Testis (tissue), 3 donors: ENCODE measurements around the gene COG1. TPM values are rescaled to one million over a fixed set of nuclear protein-coding genes. Genes with fewer than 3 reads are reported as not detected.

Experiments used
- DNase-seq: peaks from one replicate; pipeline ENCODE4 v3.0.0-alpha.2; 2019
- H3K27ac ChIP-seq, 2 donors: fragments of 200-600 bp; sonication (generic); one replicate each; pipeline ENCODE4 v1.5.1; 2019
- H3K27me3 ChIP-seq: fragments of 200-600 bp; sonication (generic); one replicate; pipeline ENCODE4 v1.5.1; 2019
- H3K36me3 ChIP-seq: fragments of 200-600 bp; sonication (generic); one replicate; pipeline ENCODE4 v1.5.1; 2017; ENCODE audit warnings: low read depth; ENCODE audit errors: missing control alignments
- H3K4me1 ChIP-seq: fragments of 200-600 bp; sonication (generic); one replicate; pipeline ENCODE4 v1.5.1; 2019
- H3K4me3 ChIP-seq, 2 donors: fragments of 200-600 bp; sonication (generic); one replicate each; pipeline ENCODE4 v1.5.1; 2017 to 2019
- H3K9me3 ChIP-seq: fragments of 200-600 bp; sonication (generic); one replicate; pipeline ENCODE4 v1.5.1; 2017
- POLR2A ChIP-seq: fragments of 450-650 bp; IDR thresholded peaks from one replicate; pipeline ENCODE4 v1.6.1; 2017; ENCODE audit warnings: antibody characterized with exemption, mild to moderate bottlenecking, moderate library complexity
- WGBS, 2 donors: methylation state at CpG; one replicate each; pipeline ENCODE4 v1.1.5; 2018; 5-methylcytosine and 5-hydroxymethylcytosine counted together
- intact Hi-C: fragments of 100-400 bp; cut with DNase I; formaldehyde crosslinking; loops from one replicate; pipeline ENCODE4 v1.15.1; 2023; ENCODE audit warnings: low total_unique reads
- polyA plus RNA-seq: library from polyadenylated mRNA; stranded (reverse); fragments of 350-450 nt; fragmentation: Illumina TruSeq; extraction: RNeasy Lipid Tissue Mini Kit (QIAGEN cat#74804); gene quantifications from one replicate; pipeline ENCODE4 v1.2.3, GENCODE V29; 2014; ENCODE audit warnings: low read depth, low replicate concordance; ENCODE audit not compliant: insufficient read depth
- total RNA-seq, 2 donors: library from RNA; depleted of rRNA; stranded (reverse); fragments of >200 nt; gene quantifications; one replicate each; pipeline ENCODE4 v1.2.3, GENCODE V29; 2016
- TF ChIP-seq, protein P1 (sequence below), 3 experiments: fragments of 450-650 bp in 2 of 3; fragments of 200-600 bp in 1 of 3; sonication (generic) in 1 of 3; IDR thresholded peaks; one replicate each; pipeline ENCODE4 v1.5.1; 2016 to 2019; ENCODE audit warnings: antibody characterized with exemption in 3 of 3, mild to moderate bottlenecking in 2 of 3, moderate library complexity in 1 of 3

The COG1 gene
- total and polyA plus RNA-seq, 3 donors from 2014 or later: 56.3 to 61.8 (median 58.3) TPM

DNA sequence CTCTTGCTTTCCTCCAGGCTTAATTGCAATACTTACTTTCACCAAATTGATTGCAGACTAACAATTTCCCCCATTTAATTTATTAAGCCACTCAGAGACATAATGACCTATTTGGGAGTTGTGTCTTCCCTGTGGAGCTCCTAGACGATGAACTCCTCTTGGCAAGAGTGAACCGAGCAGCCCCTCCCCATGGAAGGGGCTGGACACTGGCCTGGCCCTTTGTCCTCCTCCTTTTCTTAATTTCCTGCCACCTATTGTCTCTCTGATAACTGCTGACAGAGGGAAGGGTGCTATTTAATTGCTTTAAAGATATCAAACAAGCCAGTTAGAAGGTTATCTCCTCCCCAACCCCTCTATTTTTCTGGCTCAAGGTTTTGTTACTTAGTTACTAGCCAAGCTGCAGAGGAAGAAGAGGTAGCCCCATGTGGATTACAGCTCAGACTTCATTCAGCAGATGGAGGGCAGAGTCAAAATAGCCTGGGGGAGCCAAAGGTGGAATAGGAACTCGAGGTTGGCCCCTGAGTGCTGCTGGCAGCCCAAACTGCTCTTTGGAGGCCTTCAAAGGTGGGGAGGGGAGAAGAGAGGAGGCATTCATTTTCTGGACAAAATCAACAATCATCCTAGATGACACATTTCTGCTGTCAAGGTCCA lies 31.8 kb upstream of the COG1 start:
- 21 to 37% methylated on average over 3 of the region's 3 CpGs for WGBS, 2 donors
- TF ChIP-seq, protein P1, sequence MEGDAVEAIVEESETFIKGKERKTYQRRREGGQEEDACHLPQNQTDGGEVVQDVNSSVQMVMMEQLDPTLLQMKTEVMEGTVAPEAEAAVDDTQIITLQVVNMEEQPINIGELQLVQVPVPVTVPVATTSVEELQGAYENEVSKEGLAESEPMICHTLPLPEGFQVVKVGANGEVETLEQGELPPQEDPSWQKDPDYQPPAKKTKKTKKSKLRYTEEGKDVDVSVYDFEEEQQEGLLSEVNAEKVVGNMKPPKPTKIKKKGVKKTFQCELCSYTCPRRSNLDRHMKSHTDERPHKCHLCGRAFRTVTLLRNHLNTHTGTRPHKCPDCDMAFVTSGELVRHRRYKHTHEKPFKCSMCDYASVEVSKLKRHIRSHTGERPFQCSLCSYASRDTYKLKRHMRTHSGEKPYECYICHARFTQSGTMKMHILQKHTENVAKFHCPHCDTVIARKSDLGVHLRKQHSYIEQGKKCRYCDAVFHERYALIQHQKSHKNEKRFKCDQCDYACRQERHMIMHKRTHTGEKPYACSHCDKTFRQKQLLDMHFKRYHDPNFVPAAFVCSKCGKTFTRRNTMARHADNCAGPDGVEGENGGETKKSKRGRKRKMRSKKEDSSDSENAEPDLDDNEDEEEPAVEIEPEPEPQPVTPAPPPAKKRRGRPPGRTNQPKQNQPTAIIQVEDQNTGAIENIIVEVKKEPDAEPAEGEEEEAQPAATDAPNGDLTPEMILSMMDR (IDR thresholded peaks at IDR 0.05): no peak
- no peak for TF ChIP-seq POLR2A
- Histone ChIP-seq H3K27me3 (no peaks in the 10 kb centered on the region), H3K9me3 (no peaks in the 10 kb centered on the region), H3K36me3 (no peaks in the 10 kb centered on the region), H3K27ac (no peak overlapping the region), H3K4me3 (no peak overlapping the region), H3K4me1 (peaks cover 13% of the 10 kb centered on the region)
- no peak for DNase-seq
- intact Hi-C loops: loop anchor here (10.0 kb wide), 1 partner anchor 166 kb away; no protein-coding TSS in a partner anchor

DNA sequence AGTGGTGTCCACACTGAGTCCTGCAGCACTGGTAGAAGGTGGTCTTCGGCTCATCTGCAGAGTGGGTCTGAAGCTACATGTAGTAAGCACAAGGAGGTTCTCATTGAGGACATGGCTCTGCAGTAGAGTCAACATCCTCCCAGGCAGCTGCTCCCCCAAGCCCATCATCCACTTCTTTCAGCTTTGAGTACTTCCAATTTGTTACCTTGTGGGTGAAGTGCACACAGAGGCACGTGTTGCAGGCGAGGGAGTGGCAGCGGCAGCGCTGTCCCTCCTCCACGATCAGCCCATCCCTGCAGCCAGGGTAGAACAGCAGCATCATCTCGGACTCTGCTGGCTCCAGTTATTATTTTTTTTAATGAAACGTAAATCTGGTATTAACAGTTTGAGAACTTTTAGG lies 29.8 kb upstream of the COG1 start:
- DNase-seq: no peak
- no peaks in the 10 kb centered on the region for H3K9me3 ChIP-seq
- no peak overlapping the region for H3K27ac ChIP-seq
- no peaks in the 10 kb centered on the region for H3K36me3 ChIP-seq
- TF ChIP-seq, protein P1 (IDR thresholded peaks at IDR 0.05): no peak
- TF ChIP-seq POLR2A: no peak
- intact Hi-C loops: loop anchor here (10.0 kb wide), 1 partner anchor 168 kb away; no protein-coding TSS in a partner anchor
- no peak overlapping the region for H3K4me3 ChIP-seq
- 43 to 45% methylated on average over 7 to 8 of the region's 8 CpGs for WGBS, 2 donors
- peaks cover 7% of the 10 kb centered on the region for H3K4me1 ChIP-seq
- H3K27me3 ChIP-seq: no peaks in the 10 kb centered on the region

DNA sequence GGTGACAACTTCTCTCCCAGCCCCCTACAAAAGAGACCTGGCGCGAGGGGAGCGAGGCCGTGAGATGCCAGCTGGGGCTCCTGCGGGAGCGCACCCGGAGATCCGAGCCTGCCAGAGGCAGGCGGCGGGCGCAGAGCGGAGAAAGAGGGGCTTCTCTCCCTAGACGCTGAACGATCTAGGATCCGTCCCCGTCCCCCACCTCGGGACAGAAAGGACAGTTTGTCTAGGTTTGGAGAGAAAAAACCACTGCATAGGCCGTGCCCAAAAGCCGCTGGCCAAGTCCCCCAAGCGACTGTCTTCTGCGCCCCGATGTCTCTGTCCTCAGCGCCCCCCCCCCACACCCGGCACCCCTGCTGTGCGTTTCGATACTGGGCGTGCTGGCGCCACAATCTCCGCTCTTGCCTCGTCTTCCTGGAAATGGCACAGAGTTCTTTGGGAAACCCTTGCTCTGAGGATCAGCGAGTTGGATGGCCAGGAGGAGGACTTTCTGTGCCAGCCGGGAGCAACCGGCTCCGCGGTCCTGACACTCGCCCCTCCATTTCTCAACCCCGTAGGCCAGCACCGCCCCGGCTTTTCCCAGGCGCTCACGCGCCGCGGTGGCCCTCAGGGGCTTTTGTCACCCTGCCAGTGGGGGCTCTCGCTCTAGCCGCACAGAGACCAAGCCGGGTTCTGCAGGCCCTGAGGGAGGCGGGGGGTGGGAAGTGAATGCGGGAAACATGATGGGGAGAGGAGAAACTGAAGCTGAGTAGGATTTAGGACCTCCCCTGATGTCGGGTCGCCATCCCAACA lies 27.0 kb upstream of the COG1 start:
- no peaks in the 10 kb centered on the region for H3K9me3 ChIP-seq
- WGBS, 2 donors: 1 to 3% methylated on average over 21 to 51 of the region's 51 CpGs
- peaks cover 7% of the 10 kb centered on the region for H3K4me1 ChIP-seq
- H3K27ac ChIP-seq: no peak overlapping the region
- no peaks in the 10 kb centered on the region for H3K36me3 ChIP-seq
- TF ChIP-seq, protein P1 (IDR thresholded peaks at IDR 0.05): no peak
- no peak for TF ChIP-seq POLR2A
- no peak for DNase-seq
- intact Hi-C loops: loop anchor here (10.0 kb wide), 1 partner anchor 171 kb away; no protein-coding TSS in a partner anchor
- H3K4me3 ChIP-seq: peak overlapping the region; percentile 26 to 53
- no peaks in the 10 kb centered on the region for H3K27me3 ChIP-seq

DNA sequence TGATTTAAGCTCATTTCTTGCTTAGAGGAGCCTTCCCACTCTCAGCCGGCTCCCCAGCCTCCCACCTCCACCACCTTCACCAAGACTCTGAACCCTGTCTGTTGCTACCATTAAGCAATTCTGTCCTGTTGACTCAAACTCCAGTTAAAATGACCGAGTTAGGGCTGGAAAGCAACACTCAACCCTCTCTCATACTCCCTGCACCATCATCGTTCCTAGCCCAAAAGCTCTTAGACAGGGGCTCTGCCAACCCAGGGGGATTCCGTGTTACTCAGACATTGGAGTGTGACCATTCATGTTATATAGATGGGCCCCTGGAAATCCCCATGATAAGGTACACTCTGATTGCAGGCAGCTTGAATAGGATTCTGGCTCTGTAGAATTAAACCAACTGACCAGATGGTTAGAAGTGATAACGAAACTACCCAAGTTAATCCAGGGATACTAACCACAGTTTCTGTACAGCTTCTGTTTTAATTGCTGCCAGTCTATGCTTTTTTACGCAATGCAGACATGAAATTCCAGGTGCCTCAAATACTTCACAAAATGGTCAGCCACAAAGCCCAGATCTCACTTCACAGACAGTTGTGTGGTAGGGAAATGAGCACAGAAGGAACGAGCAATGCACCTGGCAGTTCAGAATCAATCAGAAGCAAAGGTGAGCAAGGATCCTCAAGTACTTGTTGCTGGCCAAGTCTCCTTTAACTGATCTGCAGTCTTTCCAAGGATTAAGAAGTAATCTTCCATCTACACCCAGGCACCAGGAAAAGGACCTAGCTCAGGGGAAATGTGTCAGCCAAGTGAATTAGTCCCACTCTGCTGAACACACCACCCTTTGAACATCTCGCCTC lies 25.9 kb upstream of the COG1 start:
- Histone ChIP-seq H3K4me3 (no peak overlapping the region), H3K4me1 (peaks cover 7% of the 10 kb centered on the region), H3K9me3 (no peaks in the 10 kb centered on the region), H3K27me3 (no peaks in the 10 kb centered on the region), H3K36me3 (no peaks in the 10 kb centered on the region), H3K27ac (no peak overlapping the region)
- 58 to 63% methylated on average over 8 of the region's 8 CpGs for WGBS, 2 donors
- intact Hi-C loops: loop anchor here (10.0 kb wide), 1 partner anchor 172 kb away; no protein-coding TSS in a partner anchor
- TF ChIP-seq, protein P1 (IDR thresholded peaks at IDR 0.05): no peak
- no peak for TF ChIP-seq POLR2A
- DNase-seq: no peak
